GM23338 (cell line): ENCODE measurements around the gene RGL2. TPM values are rescaled to one million over a fixed set of nuclear protein-coding genes. Genes with fewer than 3 reads are reported as not detected.

Experiments
- ATAC-seq: fragments of 200-7000 bp; cut with Tn5 transposase; 3 replicates; pipeline ENCODE4 v1.9.1; 2020
- DNase-seq: peaks from one replicate; pipeline ENCODE4 v3.0.0-alpha.2; 2015; ENCODE audit warnings: low spot score
- H2AFZ ChIP-seq: fragments of 200-600 bp; sonication (generic); 2 replicates; pipeline ENCODE4 v1.8.0; 2016; ENCODE audit warnings: antibody characterized with exemption, mild to moderate bottlenecking, moderate library complexity
- H3F3A ChIP-seq: fragments of 200-600 bp; sonication (generic); replicated peaks from 2 replicates; pipeline ENCODE4 v1.8.0; 2017; ENCODE audit warnings: antibody characterized with exemption, mixed run types, low read depth
- H3K27ac ChIP-seq: fragments of 200-600 bp; sonication (generic); 2 replicates; pipeline ENCODE4 v1.6.1; 2016; ENCODE audit warnings: low read depth
- H3K27me3 ChIP-seq: fragments of 200-600 bp; sonication (generic); 2 replicates; pipeline ENCODE4 v1.8.0; 2016; ENCODE audit warnings: mild to moderate bottlenecking, mixed run types, moderate library complexity; ENCODE audit not compliant: insufficient read depth
- H3K36me3 ChIP-seq: fragments of 200-600 bp; sonication (generic); 2 replicates; pipeline ENCODE4 v1.8.0; 2016; ENCODE audit warnings: mild to moderate bottlenecking; ENCODE audit not compliant: insufficient read depth
- H3K4me1 ChIP-seq: fragments of 200-600 bp; sonication (generic); 2 replicates; pipeline ENCODE4 v1.8.0; 2016; ENCODE audit warnings: mild to moderate bottlenecking, moderate library complexity; ENCODE audit not compliant: insufficient read depth
- H3K4me2 ChIP-seq: fragments of 200-600 bp; sonication (generic); 2 replicates; pipeline ENCODE4 v1.7.1; 2017; ENCODE audit warnings: mixed run types
- H3K4me3 ChIP-seq: fragments of 200-600 bp; sonication (generic); 2 replicates; pipeline ENCODE4 v1.6.1; 2016; ENCODE audit warnings: mixed run types
- H3K79me2 ChIP-seq: fragments of 200-600 bp; sonication (generic); replicated peaks from 2 replicates; pipeline ENCODE4 v1.8.0; 2017; ENCODE audit warnings: mild to moderate bottlenecking; ENCODE audit not compliant: insufficient read depth
- H3K9me2 ChIP-seq: fragments of 200-600 bp; sonication (generic); 2 replicates; pipeline ENCODE4 v1.8.0; 2017; ENCODE audit not compliant: insufficient read depth
- H4K20me1 ChIP-seq: fragments of 200-600 bp; sonication (generic); replicated peaks from 2 replicates; pipeline ENCODE4 v1.8.0; 2017; ENCODE audit warnings: mild to moderate bottlenecking; ENCODE audit not compliant: insufficient read depth
- H3K27ac Mint-ChIP-seq: 2 replicates; pipeline ENCODE4 v1.8.0; 2020; ENCODE audit warnings: inconsistent platforms, mild to moderate bottlenecking, moderate library complexity, mixed read lengths
- H3K27me3 Mint-ChIP-seq: 3 replicates; pipeline ENCODE4 v1.8.0; 2022; ENCODE audit warnings: low read depth, mild to moderate bottlenecking, moderate library complexity, mixed read lengths, inconsistent platforms; ENCODE audit not compliant: insufficient read depth, poor library complexity
- H3K36me3 Mint-ChIP-seq: 3 replicates; pipeline ENCODE4 v1.8.0; 2021; ENCODE audit warnings: low read depth, mild to moderate bottlenecking, inconsistent platforms, moderate library complexity, mixed read lengths
- H3K4me1 Mint-ChIP-seq: 3 replicates; pipeline ENCODE4 v1.8.0; 2020; ENCODE audit warnings: mild to moderate bottlenecking, inconsistent platforms, mixed read lengths
- H3K4me3 Mint-ChIP-seq: 3 replicates; pipeline ENCODE4 v1.8.0; 2021; ENCODE audit warnings: moderate library complexity, mild to moderate bottlenecking, inconsistent platforms, mixed read lengths
- H3K9me3 Mint-ChIP-seq: 3 replicates; pipeline ENCODE4 v1.8.0; 2020; ENCODE audit warnings: moderate library complexity, mild to moderate bottlenecking, inconsistent platforms, mixed read lengths
- CREB1 ChIP-seq: fragments of 250-450 bp; sonication (Bioruptor Pico); IDR thresholded peaks from 2 replicates; pipeline ENCODE4 v1.5.0; 2020; ENCODE audit warnings: low read depth, mild to moderate bottlenecking, moderate library complexity
- ETS1 ChIP-seq: IDR thresholded peaks from 2 replicates; pipeline ENCODE4 v1.6.1; 2016; ENCODE audit warnings: antibody characterized with exemption
- EZH2 ChIP-seq: fragments of 200-600 bp; sonication (generic); IDR thresholded peaks from one replicate; pipeline ENCODE4 v1.8.0; 2017; ENCODE audit warnings: antibody characterized with exemption, mild to moderate bottlenecking, low read depth; ENCODE audit not compliant: unreplicated experiment
- EZH2phosphoT487 ChIP-seq: fragments of 200-600 bp; sonication (generic); IDR thresholded peaks from one replicate; pipeline ENCODE4 v1.8.1; 2018; ENCODE audit warnings: antibody characterized with exemption; ENCODE audit not compliant: unreplicated experiment
- JUNB ChIP-seq: IDR thresholded peaks from one replicate; pipeline ENCODE4 v1.6.1; 2016; ENCODE audit warnings: antibody characterized with exemption; ENCODE audit not compliant: unreplicated experiment
- NANOG ChIP-seq: IDR thresholded peaks from 2 replicates; pipeline ENCODE4 v1.6.1; 2016; ENCODE audit warnings: antibody characterized with exemption, borderline replicate concordance
- POLR2AphosphoS5 ChIP-seq: IDR thresholded peaks from 2 replicates; pipeline ENCODE4 v1.6.1; 2016; ENCODE audit warnings: antibody characterized with exemption, low read depth
- REST ChIP-seq: IDR thresholded peaks from one replicate; pipeline ENCODE4 v1.6.1; 2018; ENCODE audit warnings: antibody characterized with exemption; ENCODE audit not compliant: unreplicated experiment
- STAT1 ChIP-seq: IDR thresholded peaks from one replicate; pipeline ENCODE4 v1.6.1; 2016; ENCODE audit warnings: antibody characterized with exemption; ENCODE audit not compliant: unreplicated experiment
- ZNF114 ChIP-seq: fragments of 250-450 bp; sonication (Bioruptor Pico); IDR thresholded peaks from 2 replicates; pipeline ENCODE4 v1.5.0; 2020; ENCODE audit warnings: mild to moderate bottlenecking, moderate library complexity
- ZNF331 ChIP-seq: fragments of 250-450 bp; sonication (Bioruptor Pico); IDR thresholded peaks from 2 replicates; pipeline ENCODE4 v1.5.0; 2020; ENCODE audit warnings: low read depth, mild to moderate bottlenecking, moderate library complexity
- polyA plus RNA-seq: library from polyadenylated mRNA; unstranded; fragments of >200 nt; fragmentation: Nextera tagmentation; extraction: Ambion mirVana; gene quantifications from 2 replicates; pipeline ENCODE4 v1.2.1, GENCODE V29; 2016
- total RNA-seq: library from RNA; depleted of rRNA; stranded (reverse); fragments of >200 nt; shearing (Covaris generic); gene quantifications from 2 replicates; pipeline ENCODE4 v1.2.3, GENCODE V29; 2014
- TF ChIP-seq, protein P1 (sequence below): fragments of 250-450 bp; sonication (Bioruptor Pico); IDR thresholded peaks from 2 replicates; pipeline ENCODE4 v1.5.0; 2020; ENCODE audit warnings: mild to moderate bottlenecking, moderate library complexity
- TF ChIP-seq, protein P2 (sequence below), 2 experiments: fragments of 200-600 bp in 1 of 2; sonication (generic) in 1 of 2; conservative IDR thresholded peaks; 2 replicates each; pipeline versions ENCODE4 v1.5.1 to v1.6.1; 2016 to 2017; ENCODE audit warnings: antibody characterized with exemption in 2 of 2, low read depth in 2 of 2, mild to moderate bottlenecking in 2 of 2, moderate library complexity in 1 of 2

Gene RGL2
- total and polyA plus RNA-seq, 2 experiments from 2014 or later, result 28.0 to 52.2 TPM

DNA sequence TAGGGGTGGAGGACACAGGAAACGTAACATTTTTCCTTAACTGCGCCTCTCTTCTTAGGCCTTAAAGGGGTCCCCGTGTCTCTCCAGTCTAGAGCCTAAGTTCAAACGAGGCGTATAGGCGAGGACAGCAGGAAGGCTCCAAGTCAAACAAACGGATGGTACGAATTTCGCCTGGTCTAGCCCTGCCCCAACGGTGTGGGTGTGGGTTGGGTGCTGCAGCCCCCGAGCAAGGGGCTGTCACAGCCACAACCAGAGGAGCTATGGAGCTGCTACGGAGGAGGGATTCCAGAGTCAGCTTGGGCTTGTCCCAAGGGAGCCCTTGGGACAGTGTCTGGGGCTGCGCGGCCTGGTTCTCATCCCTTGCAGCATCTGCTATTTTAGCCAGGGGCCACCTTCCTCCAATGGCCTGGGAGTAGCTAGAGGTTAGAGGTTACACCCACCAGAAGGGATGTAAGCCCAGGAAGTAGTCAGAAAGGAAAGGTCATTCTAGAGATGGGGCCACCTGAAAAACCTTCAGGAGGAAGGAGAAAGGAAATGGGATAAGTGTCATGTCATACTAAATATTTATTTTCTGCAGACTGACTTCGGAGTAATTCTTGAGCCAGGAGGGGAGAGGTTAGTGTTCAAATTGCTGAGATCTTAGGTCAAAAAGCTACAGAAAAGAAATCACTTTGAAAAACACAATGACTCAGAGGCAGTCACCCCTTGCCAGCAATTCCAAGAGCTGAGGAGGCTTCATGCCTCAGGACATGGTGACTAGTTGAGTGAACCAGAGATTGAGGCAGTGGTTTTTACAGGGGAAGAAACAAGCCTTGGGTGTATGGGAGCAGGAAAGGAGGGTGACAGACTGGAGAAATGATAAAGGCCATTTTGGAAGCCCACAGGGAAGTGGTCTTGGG is 48.8 kb downstream of the RGL2 start:
- Histone ChIP-seq H3K9me2 (no peaks in the 10 kb centered on the region), H3K4me3 (peak overlapping the region; percentile 68), H3K27ac (no peak overlapping the region), H3K4me1 (peaks cover 12% of the 10 kb centered on the region), H3K79me2 (no peaks in the 10 kb centered on the region), H3K36me3 (no peaks in the 10 kb centered on the region), H3F3A (peaks cover 10% of the 10 kb centered on the region; the same call in 1 of the 2 replicates), H3K27me3 (peaks cover 35% of the 10 kb centered on the region), H2AFZ (peak overlapping the region; percentile 9; the same call in 1 of the 2 replicates), H3K4me2 (peak overlapping the region; percentile 80), H4K20me1 (no peaks in the 10 kb centered on the region)
- peak; percentile 8 for ATAC-seq
- H3K27ac Mint-ChIP-seq, result peak overlapping the region; percentile 77
- no peaks in the 10 kb centered on the region for H3K9me3 Mint-ChIP-seq
- H3K27me3 Mint-ChIP-seq, result peaks cover 15% of the 10 kb centered on the region
- peaks cover 19% of the 10 kb centered on the region for H3K36me3 Mint-ChIP-seq
- TF ChIP-seq ZNF331 (no peak), STAT1 (no peak), NANOG (no peak), CREB1 (CRISPR knock-in tag) (no peak), JUNB (no peak), POLR2AphosphoS5 (no peak), EZH2phosphoT487 (no peak), REST (no peak), ETS1 (no peak), EZH2 (no peak), ZNF114 (no peak)
- TF ChIP-seq, protein P1, sequence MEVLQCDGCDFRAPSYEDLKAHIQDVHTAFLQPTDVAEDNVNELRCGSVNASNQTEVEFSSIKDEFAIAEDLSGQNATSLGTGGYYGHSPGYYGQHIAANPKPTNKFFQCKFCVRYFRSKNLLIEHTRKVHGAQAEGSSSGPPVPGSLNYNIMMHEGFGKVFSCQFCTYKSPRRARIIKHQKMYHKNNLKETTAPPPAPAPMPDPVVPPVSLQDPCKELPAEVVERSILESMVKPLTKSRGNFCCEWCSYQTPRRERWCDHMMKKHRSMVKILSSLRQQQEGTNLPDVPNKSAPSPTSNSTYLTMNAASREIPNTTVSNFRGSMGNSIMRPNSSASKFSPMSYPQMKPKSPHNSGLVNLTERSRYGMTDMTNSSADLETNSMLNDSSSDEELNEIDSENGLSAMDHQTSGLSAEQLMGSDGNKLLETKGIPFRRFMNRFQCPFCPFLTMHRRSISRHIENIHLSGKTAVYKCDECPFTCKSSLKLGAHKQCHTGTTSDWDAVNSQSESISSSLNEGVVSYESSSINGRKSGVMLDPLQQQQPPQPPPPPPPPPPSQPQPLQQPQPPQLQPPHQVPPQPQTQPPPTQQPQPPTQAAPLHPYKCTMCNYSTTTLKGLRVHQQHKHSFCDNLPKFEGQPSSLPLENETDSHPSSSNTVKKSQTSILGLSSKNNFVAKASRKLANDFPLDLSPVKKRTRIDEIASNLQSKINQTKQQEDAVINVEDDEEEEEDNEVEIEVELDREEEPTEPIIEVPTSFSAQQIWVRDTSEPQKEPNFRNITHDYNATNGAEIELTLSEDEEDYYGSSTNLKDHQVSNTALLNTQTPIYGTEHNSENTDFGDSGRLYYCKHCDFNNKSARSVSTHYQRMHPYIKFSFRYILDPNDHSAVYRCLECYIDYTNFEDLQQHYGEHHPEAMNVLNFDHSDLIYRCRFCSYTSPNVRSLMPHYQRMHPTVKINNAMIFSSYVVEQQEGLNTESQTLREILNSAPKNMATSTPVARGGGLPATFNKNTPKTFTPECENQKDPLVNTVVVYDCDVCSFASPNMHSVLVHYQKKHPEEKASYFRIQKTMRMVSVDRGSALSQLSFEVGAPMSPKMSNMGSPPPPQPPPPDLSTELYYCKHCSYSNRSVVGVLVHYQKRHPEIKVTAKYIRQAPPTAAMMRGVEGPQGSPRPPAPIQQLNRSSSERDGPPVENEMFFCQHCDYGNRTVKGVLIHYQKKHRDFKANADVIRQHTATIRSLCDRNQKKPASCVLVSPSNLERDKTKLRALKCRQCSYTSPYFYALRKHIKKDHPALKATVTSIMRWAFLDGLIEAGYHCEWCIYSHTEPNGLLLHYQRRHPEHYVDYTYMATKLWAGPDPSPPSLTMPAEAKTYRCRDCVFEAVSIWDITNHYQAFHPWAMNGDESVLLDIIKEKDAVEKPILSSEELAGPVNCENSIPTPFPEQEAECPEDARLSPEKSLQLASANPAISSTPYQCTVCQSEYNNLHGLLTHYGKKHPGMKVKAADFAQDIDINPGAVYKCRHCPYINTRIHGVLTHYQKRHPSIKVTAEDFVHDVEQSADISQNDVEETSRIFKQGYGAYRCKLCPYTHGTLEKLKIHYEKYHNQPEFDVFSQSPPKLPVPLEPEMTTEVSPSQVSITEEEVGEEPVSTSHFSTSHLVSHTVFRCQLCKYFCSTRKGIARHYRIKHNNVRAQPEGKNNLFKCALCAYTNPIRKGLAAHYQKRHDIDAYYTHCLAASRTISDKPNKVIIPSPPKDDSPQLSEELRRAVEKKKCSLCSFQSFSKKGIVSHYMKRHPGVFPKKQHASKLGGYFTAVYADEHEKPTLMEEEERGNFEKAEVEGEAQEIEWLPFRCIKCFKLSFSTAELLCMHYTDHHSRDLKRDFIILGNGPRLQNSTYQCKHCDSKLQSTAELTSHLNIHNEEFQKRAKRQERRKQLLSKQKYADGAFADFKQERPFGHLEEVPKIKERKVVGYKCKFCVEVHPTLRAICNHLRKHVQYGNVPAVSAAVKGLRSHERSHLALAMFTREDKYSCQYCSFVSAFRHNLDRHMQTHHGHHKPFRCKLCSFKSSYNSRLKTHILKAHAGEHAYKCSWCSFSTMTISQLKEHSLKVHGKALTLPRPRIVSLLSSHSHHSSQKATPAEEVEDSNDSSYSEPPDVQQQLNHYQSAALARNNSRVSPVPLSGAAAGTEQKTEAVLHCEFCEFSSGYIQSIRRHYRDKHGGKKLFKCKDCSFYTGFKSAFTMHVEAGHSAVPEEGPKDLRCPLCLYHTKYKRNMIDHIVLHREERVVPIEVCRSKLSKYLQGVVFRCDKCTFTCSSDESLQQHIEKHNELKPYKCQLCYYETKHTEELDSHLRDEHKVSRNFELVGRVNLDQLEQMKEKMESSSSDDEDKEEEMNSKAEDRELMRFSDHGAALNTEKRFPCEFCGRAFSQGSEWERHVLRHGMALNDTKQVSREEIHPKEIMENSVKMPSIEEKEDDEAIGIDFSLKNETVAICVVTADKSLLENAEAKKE (CRISPR knock-in tag), result no peak
- TF ChIP-seq, protein P2, sequence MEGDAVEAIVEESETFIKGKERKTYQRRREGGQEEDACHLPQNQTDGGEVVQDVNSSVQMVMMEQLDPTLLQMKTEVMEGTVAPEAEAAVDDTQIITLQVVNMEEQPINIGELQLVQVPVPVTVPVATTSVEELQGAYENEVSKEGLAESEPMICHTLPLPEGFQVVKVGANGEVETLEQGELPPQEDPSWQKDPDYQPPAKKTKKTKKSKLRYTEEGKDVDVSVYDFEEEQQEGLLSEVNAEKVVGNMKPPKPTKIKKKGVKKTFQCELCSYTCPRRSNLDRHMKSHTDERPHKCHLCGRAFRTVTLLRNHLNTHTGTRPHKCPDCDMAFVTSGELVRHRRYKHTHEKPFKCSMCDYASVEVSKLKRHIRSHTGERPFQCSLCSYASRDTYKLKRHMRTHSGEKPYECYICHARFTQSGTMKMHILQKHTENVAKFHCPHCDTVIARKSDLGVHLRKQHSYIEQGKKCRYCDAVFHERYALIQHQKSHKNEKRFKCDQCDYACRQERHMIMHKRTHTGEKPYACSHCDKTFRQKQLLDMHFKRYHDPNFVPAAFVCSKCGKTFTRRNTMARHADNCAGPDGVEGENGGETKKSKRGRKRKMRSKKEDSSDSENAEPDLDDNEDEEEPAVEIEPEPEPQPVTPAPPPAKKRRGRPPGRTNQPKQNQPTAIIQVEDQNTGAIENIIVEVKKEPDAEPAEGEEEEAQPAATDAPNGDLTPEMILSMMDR (conservative IDR thresholded peaks at IDR 0.05; ENCODE audit: low read depth in 2 of 2), result no peak
- no peak for DNase-seq
- peak overlapping the region; percentile 82 for H3K4me3 Mint-ChIP-seq
- H3K4me1 Mint-ChIP-seq, result peaks cover 19% of the 10 kb centered on the region
